ENCODE data around the gene CAMTA1. TPM values are rescaled to one million over a fixed set of nuclear protein-coding genes. Genes with fewer than 3 reads are reported as not detected.
"Not testable (repeated sequence)": the region's sequence is repeated elsewhere in the genome, so short reads cannot be mapped to it uniquely, and the experiment has no call there.

The CAMTA1 gene
- polyA plus RNA-seq, 3 donors, result 81.9 to 89.8 (median 88.0) TPM

DNA sequence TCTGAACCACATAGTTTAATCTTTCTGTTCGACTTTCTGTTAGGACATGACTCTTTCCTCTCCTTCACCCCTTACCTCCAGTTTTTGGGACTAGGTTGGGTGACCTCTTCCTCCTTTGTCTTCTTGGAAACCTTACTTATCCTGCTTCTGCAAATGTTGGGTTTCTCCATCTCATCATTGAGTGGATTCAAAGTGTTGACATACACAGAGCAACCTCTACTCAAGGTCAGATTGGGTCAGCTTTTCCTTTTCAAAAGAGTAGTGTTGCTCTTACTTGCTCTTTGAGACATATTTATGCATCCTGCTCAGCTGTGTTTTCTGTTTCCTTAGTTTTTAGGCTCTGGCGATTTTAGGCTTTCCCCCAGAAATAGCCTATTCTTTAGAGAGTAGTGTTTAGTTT is 3.7 kb downstream of the CAMTA1 start:
- no peak for DNase-seq (ENCODE audit: extremely low read depth in 1 of 11, low read depth in 9 of 11, low spot score in 4 of 11)

- no peak for DNase-seq (ENCODE audit: extremely low read depth in 1 of 11, low read depth in 9 of 11, low spot score in 4 of 11)
Measured at GRCh38 chr1:6790146-6790545, 4.9 kb downstream of the CAMTA1 start.

DNA sequence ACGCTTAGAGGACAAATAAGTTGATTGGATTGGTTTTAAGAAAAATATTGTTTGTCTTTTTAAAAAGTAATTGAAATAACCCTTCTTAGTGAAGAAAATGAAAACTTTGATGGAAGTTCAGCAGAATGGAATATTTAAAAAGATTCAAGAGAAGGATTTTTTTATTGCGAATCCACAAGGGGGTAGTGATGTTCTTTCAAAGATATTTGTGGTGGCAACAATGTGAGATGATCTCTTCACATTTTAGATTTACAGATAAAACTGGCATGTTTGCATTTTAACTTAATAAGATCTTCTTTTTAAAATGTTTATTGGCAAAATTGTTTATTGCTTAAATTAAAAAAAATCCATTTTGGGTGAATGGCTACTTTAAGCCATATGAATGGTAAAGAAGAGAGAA is 8.9 kb downstream of the CAMTA1 start:
- DNase-seq (ENCODE audit: extremely low read depth in 1 of 11, low read depth in 9 of 11, low spot score in 4 of 11), result no peak

GRCh38 chr1:6795203-6795602 is 9.9 kb downstream of the CAMTA1 start:
- DNase-seq (ENCODE audit: extremely low read depth in 1 of 11, low read depth in 9 of 11, low spot score in 4 of 11), result no peak

GRCh38 chr1:6795661-6796060 is 10.4 kb downstream of the CAMTA1 start:
- DNase-seq (ENCODE audit: extremely low read depth in 1 of 11, low read depth in 9 of 11, low spot score in 4 of 11), result no peak

DNA sequence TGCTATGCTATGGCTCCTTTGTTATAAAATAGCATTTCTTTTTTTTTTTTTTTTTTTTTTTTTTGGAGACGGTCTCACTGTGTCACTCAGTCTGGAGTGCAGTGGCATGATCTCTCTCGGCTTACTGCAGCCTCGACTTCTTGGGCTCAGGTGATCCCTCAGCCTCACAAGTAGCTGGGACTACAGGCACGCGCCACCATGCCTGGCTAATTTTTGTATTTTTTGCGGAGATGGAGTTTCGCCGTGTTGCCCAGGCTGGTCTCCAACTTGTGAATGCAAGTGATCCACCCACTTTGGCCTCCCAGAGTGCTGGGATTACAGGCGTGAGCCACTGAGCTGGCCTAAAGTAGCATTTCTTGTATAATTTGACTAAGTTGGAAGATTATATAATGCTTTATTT is 10.8 kb downstream of the CAMTA1 start:
- no peak for DNase-seq (ENCODE audit: extremely low read depth in 1 of 11, low read depth in 9 of 11, low spot score in 4 of 11)

DNA sequence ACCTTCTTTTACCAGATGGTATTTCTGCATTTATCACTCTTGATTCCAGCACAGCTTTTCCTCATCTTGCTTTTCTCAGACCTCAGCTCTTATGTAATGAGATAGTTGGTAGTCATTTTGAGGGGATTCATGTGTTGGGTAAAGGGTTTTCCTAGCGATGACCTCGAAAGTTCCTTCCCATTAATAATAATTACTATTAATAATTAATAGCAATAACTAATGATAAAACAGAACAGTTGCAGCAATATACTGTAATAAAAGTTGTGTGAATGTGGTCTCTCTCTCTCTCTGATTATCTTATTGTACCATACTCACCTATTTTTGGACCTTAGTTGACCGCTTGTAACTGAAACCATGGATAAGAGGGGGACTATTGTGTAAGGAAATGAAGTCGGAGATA is 14.2 kb downstream of the CAMTA1 start:
- no peak for DNase-seq (ENCODE audit: extremely low read depth in 1 of 11, low read depth in 9 of 11, low spot score in 4 of 11)

DNA sequence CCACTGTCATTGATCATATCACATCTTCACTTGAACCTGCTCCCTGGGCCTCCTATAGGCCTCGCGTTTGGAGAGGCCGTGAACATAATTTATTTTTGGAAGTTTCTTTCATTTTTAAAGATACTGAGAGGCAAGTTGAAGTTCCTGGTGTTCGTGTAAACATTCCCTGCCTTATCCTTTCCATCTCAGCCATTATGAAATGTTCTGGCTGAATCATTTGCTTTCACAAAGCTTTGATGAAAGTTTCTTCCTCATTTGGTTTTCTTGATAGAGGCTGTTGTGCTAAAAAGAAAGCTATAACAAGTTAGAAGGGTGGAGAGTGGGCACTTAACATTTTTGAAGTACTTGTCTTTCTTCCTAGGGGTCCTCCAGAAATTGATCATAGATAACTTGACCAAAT is 15.5 kb downstream of the CAMTA1 start:
- no peak for DNase-seq (ENCODE audit: extremely low read depth in 1 of 11, low read depth in 9 of 11, low spot score in 4 of 11)

GRCh38 chr1:6801199-6801598 is 15.9 kb downstream of the CAMTA1 start:
- DNase-seq (ENCODE audit: extremely low read depth in 1 of 11, low read depth in 9 of 11, low spot score in 4 of 11), result no peak

DNA sequence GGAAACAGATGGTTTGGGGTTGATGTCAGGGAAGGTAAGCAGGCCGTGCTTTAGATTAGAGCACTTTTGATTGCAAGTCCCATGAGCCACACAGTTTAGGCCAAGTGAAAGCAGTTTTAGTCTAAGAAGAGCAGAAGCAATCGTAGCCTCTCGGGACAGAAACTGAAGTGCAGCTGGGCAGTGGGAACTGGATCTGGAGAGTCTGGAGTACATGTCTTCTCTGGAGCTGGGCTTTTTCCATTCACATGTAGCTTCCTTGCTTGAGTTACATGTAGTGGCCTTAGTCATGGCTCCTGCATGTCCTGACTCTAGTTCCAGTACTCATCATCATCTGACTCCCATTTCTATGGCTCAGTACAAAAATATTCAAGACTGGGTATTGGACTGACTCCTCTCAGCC is 16.7 kb downstream of the CAMTA1 start:
- DNase-seq (ENCODE audit: extremely low read depth in 1 of 11, low read depth in 9 of 11, low spot score in 4 of 11), result no peak

DNA sequence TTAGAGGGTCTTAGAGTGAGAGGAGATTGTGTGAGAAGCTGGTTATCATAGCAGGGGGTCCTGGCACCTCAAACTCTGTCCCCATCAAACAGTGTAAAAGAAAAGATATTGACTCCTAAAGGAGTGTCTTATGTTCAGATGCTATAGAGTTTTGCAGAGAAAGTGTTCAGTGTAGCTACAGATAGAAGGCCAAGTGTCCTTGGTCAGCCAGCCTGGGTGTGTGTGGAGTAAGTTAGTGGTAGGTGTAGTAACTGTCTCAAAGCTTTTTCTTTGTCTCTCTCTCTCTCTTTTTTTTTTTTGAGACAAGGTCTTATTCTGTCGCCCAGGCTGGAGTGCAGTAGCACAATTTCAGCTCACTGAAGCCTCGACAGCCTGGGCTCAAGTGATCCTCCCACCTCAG is 17.2 kb downstream of the CAMTA1 start:
- DNase-seq (ENCODE audit: extremely low read depth in 1 of 11, low read depth in 9 of 11, low spot score in 4 of 11), result no peak

GRCh38 chr1:6802893-6803292 is 17.6 kb downstream of the CAMTA1 start:
- DNase-seq (ENCODE audit: extremely low read depth in 1 of 11, low read depth in 9 of 11, low spot score in 4 of 11), result no peak

GRCh38 chr1:6803357-6803756 is 18.1 kb downstream of the CAMTA1 start:
- no peak for DNase-seq (ENCODE audit: extremely low read depth in 1 of 11, low read depth in 9 of 11, low spot score in 4 of 11)

GRCh38 chr1:6805004-6805416 is 19.8 kb downstream of the CAMTA1 start:
- DNase-seq (ENCODE audit: extremely low read depth in 1 of 11, low read depth in 9 of 11, low spot score in 4 of 11), result no peak

DNA sequence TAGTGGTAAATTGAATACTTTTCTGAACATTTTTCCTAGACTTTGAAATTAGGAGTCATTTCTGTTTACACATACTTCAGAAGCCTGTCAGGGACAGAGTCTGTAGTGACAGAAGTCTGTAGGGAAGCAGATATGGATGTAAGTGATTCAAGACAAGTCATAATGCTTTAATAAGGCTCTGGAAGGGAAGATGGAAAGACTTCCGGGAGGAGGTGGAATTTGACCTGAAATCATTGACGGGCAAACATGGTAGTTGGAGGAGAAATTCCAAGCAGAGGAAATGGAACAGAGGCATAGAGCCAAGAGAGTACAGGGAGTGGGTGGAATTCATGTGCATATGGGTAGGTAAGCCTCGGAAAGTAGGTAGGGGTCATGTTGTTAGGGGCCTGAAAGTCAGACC is 22.5 kb downstream of the CAMTA1 start:
- no peak for DNase-seq (ENCODE audit: extremely low read depth in 1 of 11, low read depth in 9 of 11, low spot score in 4 of 11)

DNA sequence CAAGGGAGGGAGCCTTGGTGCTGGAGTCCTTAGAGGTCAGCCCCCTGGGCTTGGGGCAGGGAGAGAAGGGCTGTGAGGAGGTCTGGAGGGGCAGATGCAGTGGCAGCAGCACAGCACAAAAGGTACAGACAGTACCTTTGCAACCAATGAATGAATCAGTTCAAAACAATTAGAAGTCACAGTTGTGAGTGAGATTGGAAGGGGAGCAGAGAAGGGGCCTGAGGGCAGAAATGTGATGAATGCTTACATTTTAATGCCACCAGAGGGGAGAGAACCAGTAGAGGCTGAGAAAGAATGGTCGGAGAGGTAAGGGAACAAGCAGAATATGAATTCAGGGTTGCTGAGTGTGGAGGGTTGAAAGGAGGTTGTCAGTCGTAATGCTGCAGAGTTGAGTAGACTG is 24.2 kb downstream of the CAMTA1 start:
- DNase-seq (ENCODE audit: extremely low read depth in 1 of 11, low read depth in 9 of 11, low spot score in 4 of 11), result no peak

DNA sequence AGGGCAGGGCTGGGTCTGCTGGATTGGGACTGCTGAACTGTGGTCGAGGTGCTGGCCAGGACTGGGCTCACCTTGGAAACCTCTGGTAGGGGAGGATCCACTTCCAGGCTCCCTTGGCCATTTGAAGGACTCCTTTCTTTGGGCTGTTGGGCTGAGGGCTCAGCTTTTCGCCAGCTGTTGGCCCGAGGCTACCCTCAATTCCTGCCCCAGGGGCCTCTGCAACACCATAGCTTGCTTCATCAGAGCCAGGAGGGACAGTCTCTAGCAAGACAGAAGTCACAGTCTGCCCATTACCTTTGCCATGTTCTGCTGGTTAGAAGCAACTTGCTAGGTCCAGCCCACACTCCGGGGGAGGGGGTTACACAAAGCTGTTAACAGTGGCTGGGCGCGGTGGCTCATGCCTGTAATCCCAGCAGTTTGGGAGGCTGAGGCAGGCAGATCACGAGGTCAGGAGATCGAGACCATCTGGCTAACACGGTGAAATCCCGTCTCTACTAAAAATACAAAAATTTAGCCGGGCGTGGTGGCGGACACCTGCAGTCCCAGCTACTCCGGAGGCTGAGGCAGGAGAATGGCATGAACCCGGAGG is 25.0 kb downstream of the CAMTA1 start:
- not testable (repeated sequence) for DNase-seq (ENCODE audit: extremely low read depth in 1 of 11, low read depth in 9 of 11, low spot score in 4 of 11)

- no peak for DNase-seq (ENCODE audit: extremely low read depth in 1 of 11, low read depth in 9 of 11, low spot score in 4 of 11)
Measured at GRCh38 chr1:6811583-6811982, 26.3 kb downstream of the CAMTA1 start.

GRCh38 chr1:6813165-6813564 is 27.9 kb downstream of the CAMTA1 start:
- DNase-seq (ENCODE audit: extremely low read depth in 1 of 11, low read depth in 9 of 11, low spot score in 4 of 11), result no peak

GRCh38 chr1:6815726-6816125 is 30.5 kb downstream of the CAMTA1 start:
- DNase-seq (ENCODE audit: extremely low read depth in 1 of 11, low read depth in 9 of 11, low spot score in 4 of 11), result no peak

- DNase-seq (ENCODE audit: extremely low read depth in 1 of 11, low read depth in 9 of 11, low spot score in 4 of 11), result no peak
Measured at GRCh38 chr1:6819246-6820040, 34.2 kb downstream of the CAMTA1 start.
